ENCODE data around the gene VWC2L.

GRCh38 chr2:214395040-214395439, 15.8 kb upstream of the VWC2L start:
- no peak for TF ChIP-seq CTCF (IDR thresholded peaks at IDR 0.05)
- TF ChIP-seq POLR2A (IDR thresholded peaks at IDR 0.05) = no peak

All from esophagus squamous epithelium (tissue), 4 donors.